HG03108 (cell line): ENCODE data around the gene MYBPHL.

Source experiments
- ATAC-seq: cut with Tn5 transposase; IDR thresholded peaks from one replicate; pipeline ENCODE4 v1.9.1; 2021; ENCODE audit warnings: moderate library complexity; ENCODE audit not compliant: unreplicated experiment

MYBPHL gene

GRCh38 chr1:109266965-109267364 lies 39.8 kb downstream of the MYBPHL start:
- no peak for ATAC-seq

DNA sequence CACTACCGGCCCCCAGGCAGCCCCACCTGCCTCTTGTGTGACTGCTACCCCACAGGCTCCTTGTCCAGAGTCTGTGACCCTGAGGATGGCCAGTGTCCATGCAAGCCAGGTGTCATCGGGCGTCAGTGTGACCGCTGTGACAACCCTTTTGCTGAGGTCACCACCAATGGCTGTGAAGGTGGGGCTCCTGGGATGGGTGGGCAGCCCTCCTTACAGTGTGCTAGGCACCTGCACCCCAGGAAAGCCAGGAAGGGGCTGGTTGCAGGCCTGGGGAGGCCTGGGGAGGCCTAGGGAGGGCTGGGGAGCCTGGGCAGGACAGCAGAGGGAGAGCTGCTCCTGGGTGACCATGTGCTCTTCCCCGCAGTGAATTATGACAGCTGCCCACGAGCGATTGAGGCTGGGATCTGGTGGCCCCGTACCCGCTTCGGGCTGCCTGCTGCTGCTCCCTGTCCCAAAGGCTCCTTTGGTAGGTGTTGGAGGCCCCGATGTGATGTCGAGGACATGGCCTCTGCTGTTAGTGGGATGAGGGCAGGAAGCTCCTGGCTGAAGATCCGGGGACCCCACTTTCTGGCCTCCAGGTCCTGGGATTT lies 41.0 kb downstream of the MYBPHL start:
- ATAC-seq = no peak

GRCh38 chr1:109265016-109265415 lies 41.8 kb downstream of the MYBPHL start:
- ATAC-seq = no peak

GRCh38 chr1:109264379-109264755 lies 42.4 kb downstream of the MYBPHL start:
- ATAC-seq = no peak

DNA sequence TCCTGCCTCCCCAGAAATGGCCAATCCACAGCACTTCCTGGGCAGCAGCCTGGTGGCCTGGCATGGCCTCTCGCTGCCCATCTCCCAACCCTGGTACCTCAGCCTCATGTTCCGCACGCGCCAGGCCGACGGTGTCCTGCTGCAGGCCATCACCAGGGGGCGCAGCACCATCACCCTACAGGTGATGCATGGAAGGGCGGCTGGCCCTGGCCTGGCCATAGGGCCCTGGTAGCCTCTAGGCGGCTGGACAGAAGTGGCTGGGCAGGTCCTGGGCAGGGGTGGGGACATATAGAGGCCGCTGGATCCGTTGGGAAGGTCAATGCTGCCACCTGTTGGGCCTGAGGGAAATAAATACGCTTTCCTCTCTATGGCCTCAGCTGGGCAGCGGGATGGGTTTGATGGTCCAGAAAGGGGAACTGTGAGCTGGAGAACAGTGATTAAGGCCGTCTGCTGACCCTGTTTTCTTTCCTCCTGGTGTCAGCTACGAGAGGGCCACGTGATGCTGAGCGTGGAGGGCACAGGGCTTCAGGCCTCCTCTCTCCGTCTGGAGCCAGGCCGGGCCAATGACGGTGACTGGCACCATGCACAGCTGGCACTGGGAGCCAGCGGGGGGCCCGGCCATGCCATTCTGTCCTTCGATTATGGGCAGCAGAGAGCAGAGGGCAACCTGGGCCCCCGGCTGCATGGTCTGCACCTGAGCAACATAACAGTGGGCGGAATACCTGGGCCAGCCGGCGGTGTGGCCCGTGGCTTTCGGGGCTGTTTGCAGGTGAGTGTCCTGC lies 43.0 kb downstream of the MYBPHL start:
- ATAC-seq = no peak

DNA sequence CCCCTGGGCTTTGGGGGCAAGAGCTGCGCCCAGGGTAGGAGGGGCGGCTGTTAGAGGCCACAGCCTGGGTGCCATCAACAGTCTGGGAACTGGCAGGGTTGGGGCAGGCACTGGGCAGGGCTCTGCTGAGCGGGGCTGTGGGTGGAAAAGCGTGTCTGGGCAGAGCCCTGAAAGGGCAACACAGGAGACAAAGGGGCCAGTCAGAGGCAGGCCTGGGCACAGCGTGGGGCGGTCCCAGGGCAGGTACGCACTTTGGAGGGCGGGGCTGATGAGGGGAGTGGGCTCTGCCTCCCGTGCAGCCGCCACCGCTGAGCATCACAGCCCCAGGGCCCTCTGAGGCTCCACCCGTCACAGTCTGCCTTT lies 43.6 kb downstream of the MYBPHL start:
- no peak for ATAC-seq

- ATAC-seq = no peak
Observed at GRCh38 chr1:109262231-109263055, 44.4 kb downstream of the MYBPHL start.

GRCh38 chr1:109261578-109261977 lies 45.2 kb downstream of the MYBPHL start:
- ATAC-seq = no peak

- ATAC-seq = no peak
Observed at GRCh38 chr1:109261006-109261405, 45.8 kb downstream of the MYBPHL start.

GRCh38 chr1:109259674-109260557 lies 46.9 kb downstream of the MYBPHL start:
- no peak for ATAC-seq

- no peak for ATAC-seq
Observed at GRCh38 chr1:109258481-109259466, 48.0 kb downstream of the MYBPHL start.

- no peak for ATAC-seq
Observed at GRCh38 chr1:109257682-109258421, 49.0 kb downstream of the MYBPHL start.

- no peak for ATAC-seq
Observed at GRCh38 chr1:109256971-109257681, 49.7 kb downstream of the MYBPHL start.

DNA sequence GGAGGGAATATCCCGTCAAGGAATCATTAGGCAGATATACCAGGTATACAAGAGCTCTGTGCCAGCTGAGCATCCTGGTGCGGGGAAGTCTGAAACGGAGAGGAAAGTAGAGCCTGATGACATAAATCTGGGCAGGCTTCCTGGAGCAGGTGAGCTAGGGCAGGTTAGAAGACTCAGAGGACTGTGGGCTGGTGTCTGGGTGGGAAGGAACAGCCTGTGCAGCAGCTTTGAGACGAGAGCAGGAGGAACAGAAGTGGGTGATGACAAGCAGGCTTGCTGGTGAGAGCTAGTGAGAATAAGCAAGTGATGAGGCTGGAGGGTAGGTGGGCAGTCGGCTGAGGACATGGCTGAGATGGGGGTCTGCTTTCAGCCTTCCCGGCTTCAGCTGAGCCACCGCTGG lies 50.7 kb downstream of the MYBPHL start:
- ATAC-seq = no peak

- no peak for ATAC-seq
Observed at GRCh38 chr1:109255678-109256077, 51.1 kb downstream of the MYBPHL start.

- ATAC-seq = no peak
Observed at GRCh38 chr1:109255097-109255651, 51.6 kb downstream of the MYBPHL start.

- no peak for ATAC-seq
Observed at GRCh38 chr1:109254621-109255096, 52.2 kb downstream of the MYBPHL start.
